ENCODE results near the gene ELK4.

DNA sequence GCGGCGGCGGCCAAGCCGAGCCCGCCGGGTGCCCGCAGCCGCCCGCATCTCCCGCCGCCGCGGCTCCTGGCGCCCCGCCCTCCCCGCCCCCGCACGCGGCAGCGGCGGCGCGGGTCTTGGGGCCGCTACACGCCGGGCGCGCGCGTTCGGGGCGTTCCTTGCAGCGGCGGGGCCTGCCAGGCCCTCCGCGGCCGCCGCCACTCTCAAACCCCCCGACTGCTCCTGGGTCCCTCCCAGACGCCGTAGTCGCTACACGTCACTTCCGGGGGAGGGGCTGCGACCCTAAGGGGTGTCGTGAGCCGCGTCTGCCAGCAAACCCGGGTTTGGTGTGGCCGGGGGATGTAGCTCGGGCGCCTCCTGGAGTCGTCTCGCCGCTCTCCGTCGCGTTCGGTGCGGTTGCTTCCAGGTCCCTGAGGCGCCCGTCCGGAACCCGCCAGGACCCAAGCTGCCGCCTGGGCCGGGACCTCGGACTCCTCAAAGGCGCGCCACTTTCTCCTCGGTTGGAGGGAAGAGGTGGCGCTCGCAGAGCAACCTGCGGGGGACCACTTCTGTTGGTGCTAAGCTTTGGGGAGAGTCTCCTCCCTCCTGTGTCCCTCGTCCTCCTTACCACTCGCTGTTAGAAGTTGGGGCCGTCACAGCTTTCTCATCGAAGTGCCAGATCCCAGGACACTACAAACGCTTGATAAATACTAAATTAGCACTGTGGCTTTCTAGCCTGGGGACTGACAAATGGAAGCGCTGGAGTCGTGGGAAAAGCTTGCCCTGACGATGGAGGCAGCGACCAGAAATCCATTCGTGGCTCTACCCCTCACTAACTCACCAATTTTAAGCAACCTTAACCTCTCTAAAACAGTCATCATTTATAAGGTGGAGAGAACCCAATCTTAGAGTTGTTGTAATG is at the start of gene ELK4:
- TF ChIP-seq, protein P1, sequence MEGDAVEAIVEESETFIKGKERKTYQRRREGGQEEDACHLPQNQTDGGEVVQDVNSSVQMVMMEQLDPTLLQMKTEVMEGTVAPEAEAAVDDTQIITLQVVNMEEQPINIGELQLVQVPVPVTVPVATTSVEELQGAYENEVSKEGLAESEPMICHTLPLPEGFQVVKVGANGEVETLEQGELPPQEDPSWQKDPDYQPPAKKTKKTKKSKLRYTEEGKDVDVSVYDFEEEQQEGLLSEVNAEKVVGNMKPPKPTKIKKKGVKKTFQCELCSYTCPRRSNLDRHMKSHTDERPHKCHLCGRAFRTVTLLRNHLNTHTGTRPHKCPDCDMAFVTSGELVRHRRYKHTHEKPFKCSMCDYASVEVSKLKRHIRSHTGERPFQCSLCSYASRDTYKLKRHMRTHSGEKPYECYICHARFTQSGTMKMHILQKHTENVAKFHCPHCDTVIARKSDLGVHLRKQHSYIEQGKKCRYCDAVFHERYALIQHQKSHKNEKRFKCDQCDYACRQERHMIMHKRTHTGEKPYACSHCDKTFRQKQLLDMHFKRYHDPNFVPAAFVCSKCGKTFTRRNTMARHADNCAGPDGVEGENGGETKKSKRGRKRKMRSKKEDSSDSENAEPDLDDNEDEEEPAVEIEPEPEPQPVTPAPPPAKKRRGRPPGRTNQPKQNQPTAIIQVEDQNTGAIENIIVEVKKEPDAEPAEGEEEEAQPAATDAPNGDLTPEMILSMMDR (IDR thresholded peaks at IDR 0.05; ENCODE audit: low read length): peak; percentile 80
- TF ChIP-seq EZH2 (optimal IDR thresholded peaks at IDR 0.05; ENCODE audit: low read depth, low read length): no peak

Measured in MM.1S (cell line).